Measurements from ENCODE around the gene GDAP1L1.

DNA sequence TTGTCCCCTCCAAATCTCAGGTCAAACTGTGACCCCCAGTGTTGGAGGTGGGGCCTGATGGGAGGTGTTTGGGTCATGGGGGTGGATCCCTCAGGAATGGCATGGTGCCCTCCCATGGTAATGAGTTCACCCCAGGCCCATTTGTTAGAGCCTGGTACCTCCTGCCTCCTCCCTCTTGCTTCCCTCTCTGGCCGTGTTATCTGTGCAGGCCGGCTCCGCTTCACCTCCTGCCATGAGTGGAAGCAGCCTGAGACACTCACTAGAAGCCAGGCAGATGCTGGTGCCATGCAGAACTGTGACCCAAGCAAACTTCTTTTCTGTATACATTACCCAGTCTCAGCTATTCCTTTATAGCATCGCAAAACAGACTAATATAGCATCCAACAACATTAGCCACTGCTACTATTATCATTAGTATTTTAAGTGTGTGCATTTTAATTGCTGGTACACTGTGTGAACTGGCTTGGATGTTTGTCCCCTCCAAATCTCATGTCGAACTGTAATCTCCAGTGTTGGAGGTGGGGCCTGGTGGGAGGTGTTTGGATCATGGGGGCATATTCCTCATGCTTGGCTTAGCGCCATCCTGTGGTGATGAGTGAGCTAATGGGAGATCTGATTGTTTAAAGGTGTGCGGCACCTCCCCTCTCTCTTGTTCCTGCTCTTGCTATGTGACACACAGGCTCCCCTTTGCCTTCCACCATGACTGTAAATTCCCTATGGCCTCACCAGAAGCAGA lies 24.3 kb upstream of the GDAP1L1 start:
- TF ChIP-seq CTCF (IDR thresholded peaks at IDR 0.05) (no peak), POLR2AphosphoS5 (IDR thresholded peaks at IDR 0.05) (no peak), POLR2A (IDR thresholded peaks at IDR 0.05) (no peak)

All from transverse colon (tissue), 4 donors.